ENCODE data around the gene ITPR2. TPM values are rescaled to one million over a fixed set of nuclear protein-coding genes. Genes with fewer than 3 reads are reported as not detected.
"Not testable (repeated sequence)": the region's sequence is repeated elsewhere in the genome, so short reads cannot be mapped to it uniquely, and the experiment has no call there.

The ITPR2 gene
- total and polyA plus RNA-seq, 4 donors: 4.1 to 47.0 (median 26.5) TPM

DNA sequence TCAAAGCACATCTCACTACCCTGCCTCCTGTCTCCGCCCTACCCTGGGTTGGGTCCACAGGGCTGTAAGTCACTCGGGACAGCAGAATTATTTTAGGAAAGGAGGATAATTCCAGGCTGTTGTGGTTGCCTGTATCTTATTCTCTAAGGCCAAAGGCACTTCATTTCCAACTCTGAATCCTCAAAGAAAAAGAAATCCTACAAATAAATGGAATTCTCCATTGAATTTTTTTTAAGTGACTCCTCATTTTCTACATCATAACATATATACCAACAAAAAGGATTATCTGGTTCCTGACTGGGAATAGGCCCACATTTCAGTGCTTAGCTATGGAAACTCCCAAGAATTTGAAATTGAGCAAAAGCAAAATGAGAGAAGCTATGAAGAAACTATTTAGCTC is 186.4 kb downstream of the ITPR2 start:
- ATAC-seq (ENCODE audit: insufficient read depth, low FRiP score): no peak
- H3K27ac ChIP-seq (ENCODE audit: low read depth in 1 of 2, low read length in 1 of 2): no peak overlapping the region
- no peak overlapping the region for H3K4me3 ChIP-seq
- DNase-seq: no peak
- H3K9me3 ChIP-seq (ENCODE audit: control insufficient read depth in 4 of 4, insufficient read depth in 3 of 4, low read length in 3 of 4): no peaks in the 10 kb centered on the region
- H3K9ac ChIP-seq (ENCODE audit: insufficient read depth in 1 of 2, low read length in 2 of 2): no peak overlapping the region
- 87 to 100% methylated on average over 2 of the region's 2 CpGs for WGBS, 2 donors
- H3K27me3 ChIP-seq (ENCODE audit: control insufficient read depth in 3 of 3, insufficient read depth in 3 of 3, low read length in 2 of 3): no peaks in the 10 kb centered on the region
- peaks cover 0 to 4% (median 0%) of the 10 kb centered on the region in 5 donors for H3K4me1 ChIP-seq (ENCODE audit: control insufficient read depth in 5 of 5, insufficient read depth in 5 of 5, low read length in 5 of 5)
- peaks cover 0 to 5% (median 0%) of the 10 kb centered on the region in 4 donors for H3K36me3 ChIP-seq (ENCODE audit: control insufficient read depth in 4 of 4, insufficient read depth in 4 of 4, low read length in 4 of 4)
- TF ChIP-seq, protein P1, sequence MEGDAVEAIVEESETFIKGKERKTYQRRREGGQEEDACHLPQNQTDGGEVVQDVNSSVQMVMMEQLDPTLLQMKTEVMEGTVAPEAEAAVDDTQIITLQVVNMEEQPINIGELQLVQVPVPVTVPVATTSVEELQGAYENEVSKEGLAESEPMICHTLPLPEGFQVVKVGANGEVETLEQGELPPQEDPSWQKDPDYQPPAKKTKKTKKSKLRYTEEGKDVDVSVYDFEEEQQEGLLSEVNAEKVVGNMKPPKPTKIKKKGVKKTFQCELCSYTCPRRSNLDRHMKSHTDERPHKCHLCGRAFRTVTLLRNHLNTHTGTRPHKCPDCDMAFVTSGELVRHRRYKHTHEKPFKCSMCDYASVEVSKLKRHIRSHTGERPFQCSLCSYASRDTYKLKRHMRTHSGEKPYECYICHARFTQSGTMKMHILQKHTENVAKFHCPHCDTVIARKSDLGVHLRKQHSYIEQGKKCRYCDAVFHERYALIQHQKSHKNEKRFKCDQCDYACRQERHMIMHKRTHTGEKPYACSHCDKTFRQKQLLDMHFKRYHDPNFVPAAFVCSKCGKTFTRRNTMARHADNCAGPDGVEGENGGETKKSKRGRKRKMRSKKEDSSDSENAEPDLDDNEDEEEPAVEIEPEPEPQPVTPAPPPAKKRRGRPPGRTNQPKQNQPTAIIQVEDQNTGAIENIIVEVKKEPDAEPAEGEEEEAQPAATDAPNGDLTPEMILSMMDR (IDR thresholded peaks at IDR 0.05; ENCODE audit: control extremely low read depth, extremely low read depth): no peak

DNA sequence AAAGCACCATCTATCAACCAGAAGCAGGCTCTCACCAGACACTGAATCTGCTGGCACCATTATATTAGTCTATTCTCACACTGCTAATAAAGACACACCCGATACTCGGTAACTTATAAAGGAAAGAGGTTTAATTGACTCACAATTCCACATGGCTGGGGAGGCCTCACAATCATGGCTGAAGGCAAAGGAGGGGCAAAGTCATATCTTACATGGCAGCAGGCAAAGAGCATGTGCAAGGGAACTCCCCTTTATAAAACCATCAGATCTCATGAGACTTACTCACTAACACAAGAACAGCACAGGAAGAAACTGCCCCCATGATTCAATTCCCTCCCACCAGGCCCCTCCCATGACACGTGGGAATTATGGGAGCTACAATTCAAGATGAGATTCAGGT is 188.6 kb downstream of the ITPR2 start:
- not testable (repeated sequence) for H3K27me3 ChIP-seq (ENCODE audit: control insufficient read depth in 3 of 3, insufficient read depth in 3 of 3, low read length in 2 of 3); ATAC-seq (ENCODE audit: insufficient read depth, low FRiP score); H3K36me3 ChIP-seq (ENCODE audit: control insufficient read depth in 4 of 4, insufficient read depth in 4 of 4, low read length in 4 of 4); DNase-seq; H3K4me3 ChIP-seq; H3K9me3 ChIP-seq (ENCODE audit: control insufficient read depth in 4 of 4, insufficient read depth in 3 of 4, low read length in 3 of 4); H3K9ac ChIP-seq (ENCODE audit: insufficient read depth in 1 of 2, low read length in 2 of 2); H3K4me1 ChIP-seq (ENCODE audit: control insufficient read depth in 5 of 5, insufficient read depth in 5 of 5, low read length in 5 of 5); H3K27ac ChIP-seq (ENCODE audit: low read depth in 1 of 2, low read length in 1 of 2)
- WGBS, 2 donors: 92 to 95% methylated on average over 3 of the region's 3 CpGs

DNA sequence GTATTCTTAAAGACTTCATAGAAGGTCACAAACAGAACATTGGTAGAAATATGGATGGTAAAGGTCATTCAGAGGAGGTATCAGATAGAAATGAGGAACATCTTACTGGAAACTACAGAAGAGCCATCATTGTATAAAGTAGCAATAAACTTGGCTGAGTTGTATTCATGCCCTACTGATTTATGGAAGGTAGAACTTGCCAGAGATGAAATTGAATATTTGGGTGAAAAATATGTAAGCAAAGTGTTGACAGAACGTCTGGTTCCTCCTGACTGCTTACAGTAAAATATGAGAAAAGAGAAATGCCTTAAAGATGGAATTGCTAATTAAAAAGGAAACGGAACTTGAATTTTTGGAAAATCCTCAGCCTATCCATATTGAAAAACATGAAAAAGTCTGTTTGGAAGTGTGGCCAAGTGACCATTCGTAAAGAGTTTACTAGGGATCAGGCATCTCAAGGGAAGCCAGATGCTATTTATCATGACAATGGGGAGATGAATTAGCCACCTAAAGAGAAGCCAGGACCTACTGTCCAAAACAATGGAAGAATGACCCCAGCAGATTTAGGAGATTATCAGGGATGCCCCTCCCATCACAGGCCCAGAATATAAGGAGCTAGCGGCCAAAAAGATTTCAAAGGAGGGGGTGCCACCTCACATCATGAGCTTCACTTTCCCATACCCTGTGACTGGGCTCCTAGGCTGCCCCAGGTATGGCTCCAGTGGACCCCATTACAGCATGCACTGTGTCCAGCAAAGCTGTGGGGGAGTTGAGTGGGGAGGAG is 189.3 kb downstream of the ITPR2 start:
- no peak overlapping the region for H3K4me3 ChIP-seq
- H3K27ac ChIP-seq (ENCODE audit: low read depth in 1 of 2, low read length in 1 of 2): no peak overlapping the region
- H3K36me3 ChIP-seq (ENCODE audit: control insufficient read depth in 4 of 4, insufficient read depth in 4 of 4, low read length in 4 of 4): peaks cover 0 to 5% (median 0%) of the 10 kb centered on the region in 4 donors
- peaks cover 0 to 4% (median 0%) of the 10 kb centered on the region in 5 donors for H3K4me1 ChIP-seq (ENCODE audit: control insufficient read depth in 5 of 5, insufficient read depth in 5 of 5, low read length in 5 of 5)
- TF ChIP-seq, protein P1 (IDR thresholded peaks at IDR 0.05; ENCODE audit: control extremely low read depth, extremely low read depth): no peak
- no peaks in the 10 kb centered on the region for H3K9me3 ChIP-seq (ENCODE audit: control insufficient read depth in 4 of 4, insufficient read depth in 3 of 4, low read length in 3 of 4)
- no peak overlapping the region for H3K9ac ChIP-seq (ENCODE audit: insufficient read depth in 1 of 2, low read length in 2 of 2)
- ATAC-seq (ENCODE audit: insufficient read depth, low FRiP score) (no peak), DNase-seq (no peak)
- WGBS, 2 donors: 86 to 88% methylated on average over 4 of the region's 4 CpGs
- no peaks in the 10 kb centered on the region for H3K27me3 ChIP-seq (ENCODE audit: control insufficient read depth in 3 of 3, insufficient read depth in 3 of 3, low read length in 2 of 3)

DNA sequence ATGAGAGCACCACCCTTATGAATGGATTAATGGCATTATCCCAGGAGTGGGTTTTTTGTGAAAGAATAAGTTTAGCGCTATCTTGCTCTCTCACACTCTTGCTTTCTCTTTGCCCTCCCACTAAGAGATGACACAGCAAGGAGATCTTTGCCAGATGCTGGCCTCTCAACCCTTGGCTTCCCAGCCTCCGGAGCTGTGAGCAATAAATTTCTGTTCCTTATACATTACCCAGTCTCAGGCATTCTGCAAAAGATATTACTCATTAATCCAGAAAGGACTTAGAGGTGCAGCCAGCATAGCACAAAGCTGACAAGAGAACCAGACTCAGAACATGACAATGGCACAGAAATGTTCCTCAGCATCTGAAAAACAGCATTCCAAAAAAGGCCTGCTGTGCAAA is 190.6 kb downstream of the ITPR2 start:
- no peak overlapping the region for H3K9ac ChIP-seq (ENCODE audit: insufficient read depth in 1 of 2, low read length in 2 of 2)
- H3K27ac ChIP-seq (ENCODE audit: low read depth in 1 of 2, low read length in 1 of 2): no peak overlapping the region
- peaks cover 0 to 3% (median 0%) of the 10 kb centered on the region in 4 donors for H3K36me3 ChIP-seq (ENCODE audit: control insufficient read depth in 4 of 4, insufficient read depth in 4 of 4, low read length in 4 of 4)
- no peaks in the 10 kb centered on the region for H3K27me3 ChIP-seq (ENCODE audit: control insufficient read depth in 3 of 3, insufficient read depth in 3 of 3, low read length in 2 of 3)
- DNase-seq: no peak
- no peaks in the 10 kb centered on the region for H3K9me3 ChIP-seq (ENCODE audit: control insufficient read depth in 4 of 4, insufficient read depth in 3 of 4, low read length in 3 of 4)
- ATAC-seq (ENCODE audit: insufficient read depth, low FRiP score): no peak
- no peak overlapping the region for H3K4me3 ChIP-seq
- no peaks in the 10 kb centered on the region for H3K4me1 ChIP-seq (ENCODE audit: control insufficient read depth in 5 of 5, insufficient read depth in 5 of 5, low read length in 5 of 5)
- TF ChIP-seq, protein P1 (IDR thresholded peaks at IDR 0.05; ENCODE audit: control extremely low read depth, extremely low read depth): no peak
- 88% methylated on average over 2 of the region's 2 CpGs for whole genome bisulfite sequencing, 2 donors
